ENCODE measurements around the gene IL7R. TPM values are rescaled to one million over a fixed set of nuclear protein-coding genes. Genes with fewer than 3 reads are reported as not detected.

The IL7R gene
- total and polyA plus RNA-seq, 2 of the 13 experiments (the other 11 are each of a cell fraction or from before 2014, with no cell fraction given): not detected

DNA sequence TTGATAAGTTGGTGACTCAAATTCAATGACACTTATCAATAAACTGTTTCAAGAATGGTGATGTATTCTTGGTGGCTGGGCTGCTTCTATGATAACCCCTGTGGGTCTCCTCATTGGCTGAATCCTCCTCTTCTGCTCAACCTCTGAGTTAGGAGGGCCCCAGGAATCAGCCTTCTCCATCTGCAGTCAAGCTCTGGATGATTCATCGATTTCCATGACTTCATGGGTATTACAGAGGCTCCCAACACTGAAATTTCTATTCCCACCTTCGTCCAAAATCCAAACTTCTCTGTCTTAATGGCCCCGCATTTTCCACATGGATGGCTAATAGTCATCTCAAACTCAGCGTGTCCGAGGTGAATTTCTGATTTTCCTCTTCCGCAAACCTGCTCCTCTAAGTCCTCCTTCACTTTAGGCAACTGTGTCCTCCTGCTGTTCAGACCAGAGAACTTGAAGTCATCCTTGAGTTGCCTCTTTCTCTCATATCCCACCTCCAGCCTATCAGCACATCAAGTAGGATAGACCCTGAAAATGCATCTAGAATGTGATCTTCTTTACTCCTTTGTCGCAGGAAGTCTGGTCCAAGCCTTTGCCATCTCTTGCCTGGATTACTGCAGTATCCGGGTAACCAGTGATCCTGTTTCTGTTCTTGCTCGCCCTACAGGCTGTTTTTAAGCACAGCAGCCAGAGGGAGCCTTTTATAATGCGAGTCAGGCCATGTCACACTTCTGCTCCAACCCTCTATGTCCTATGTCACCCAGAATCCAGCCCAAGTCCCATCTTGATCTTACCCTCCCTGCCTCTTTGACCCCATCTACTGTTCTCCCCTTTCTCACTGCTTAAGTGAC, 41.4 kb upstream of the IL7R start:
- no peaks in the 10 kb centered on the region for H3K36me3 ChIP-seq (replicated peaks in 1 of 2; ENCODE audit: control insufficient read depth in 1 of 2, insufficient read depth in 2 of 2, low read length in 2 of 2)
- ChIA-PET POLR2A (no interaction called here), CTCF (ENCODE audit: low intra/inter-chr PET ratio, low total read pairs) (interaction anchor here (1.6 kb wide), 1 partner anchor 38 kb away, joined by 7 read pairs; no protein-coding TSS in a partner anchor)
- H3K27me3 ChIP-seq (ENCODE audit: control insufficient read depth in 1 of 2, insufficient read depth in 2 of 2, low read length in 2 of 2): no peaks in the 10 kb centered on the region
- WGBS (ENCODE audit: low lambda C conversion rate): 26% methylated on average over 9 of the region's 10 CpGs
- TF ChIP-seq ZNF883 (CRISPR knock-in tag; IDR thresholded peaks at IDR 0.05; ENCODE audit: not compliant biosample characterization) (no peak), RORA (CRISPR knock-in tag; IDR thresholded peaks at IDR 0.05) (0 out of 2 replicates have a peak, but pooled peaks have one; percentile 36), ZFP36 (IDR thresholded peaks at IDR 0.05; ENCODE audit: borderline replicate concordance, low read depth, low read length, partially characterized antibody) (peak; percentile 11), KLF13 (CRISPR knock-in tag; IDR thresholded peaks at IDR 0.05) (no peak), STAG1 (CRISPR knock-in tag; IDR thresholded peaks at IDR 0.05) (peak; percentile 43), SMAD1 (CRISPR knock-in tag; IDR thresholded peaks at IDR 0.05; ENCODE audit: borderline replicate concordance, low read depth) (no peak), ZNF605 (CRISPR knock-in tag; IDR thresholded peaks at IDR 0.05) (no peak), ZNF773 (CRISPR knock-in tag; IDR thresholded peaks at IDR 0.05; ENCODE audit: borderline replicate concordance) (no peak), SMC3 (IDR thresholded peaks at IDR 0.05; ENCODE audit: low read length) (peak; percentile 31; the same call in 1 of the 2 replicates), SMAD3 (CRISPR knock-in tag; IDR thresholded peaks at IDR 0.05) (no peak), CBX1 (IDR thresholded peaks at IDR 0.05; ENCODE audit: low read depth) (no peak)
- TF ChIP-seq, protein P1, sequence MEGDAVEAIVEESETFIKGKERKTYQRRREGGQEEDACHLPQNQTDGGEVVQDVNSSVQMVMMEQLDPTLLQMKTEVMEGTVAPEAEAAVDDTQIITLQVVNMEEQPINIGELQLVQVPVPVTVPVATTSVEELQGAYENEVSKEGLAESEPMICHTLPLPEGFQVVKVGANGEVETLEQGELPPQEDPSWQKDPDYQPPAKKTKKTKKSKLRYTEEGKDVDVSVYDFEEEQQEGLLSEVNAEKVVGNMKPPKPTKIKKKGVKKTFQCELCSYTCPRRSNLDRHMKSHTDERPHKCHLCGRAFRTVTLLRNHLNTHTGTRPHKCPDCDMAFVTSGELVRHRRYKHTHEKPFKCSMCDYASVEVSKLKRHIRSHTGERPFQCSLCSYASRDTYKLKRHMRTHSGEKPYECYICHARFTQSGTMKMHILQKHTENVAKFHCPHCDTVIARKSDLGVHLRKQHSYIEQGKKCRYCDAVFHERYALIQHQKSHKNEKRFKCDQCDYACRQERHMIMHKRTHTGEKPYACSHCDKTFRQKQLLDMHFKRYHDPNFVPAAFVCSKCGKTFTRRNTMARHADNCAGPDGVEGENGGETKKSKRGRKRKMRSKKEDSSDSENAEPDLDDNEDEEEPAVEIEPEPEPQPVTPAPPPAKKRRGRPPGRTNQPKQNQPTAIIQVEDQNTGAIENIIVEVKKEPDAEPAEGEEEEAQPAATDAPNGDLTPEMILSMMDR (CRISPR knock-in tag; IDR thresholded peaks at IDR 0.05): peak; percentile 69
- DNase-seq (ENCODE audit: low spot score): peak; percentile 44
- ATAC-seq: peak; percentile 97
- FAIRE-seq: peak; percentile 64
- H3K9me3 ChIP-seq (ENCODE audit: low read length): no peaks in the 10 kb centered on the region
- H3K4me3 ChIP-seq (replicated peaks in 1 of 3; ENCODE audit: insufficient read depth in 1 of 3, low read depth in 2 of 3, low read length in 3 of 3): no peak overlapping the region
- H4K20me1 ChIP-seq (ENCODE audit: insufficient read depth, low read length): no peaks in the 10 kb centered on the region
- H3K4me2 ChIP-seq (ENCODE audit: low read depth, low read length): no peak overlapping the region
- H3K4me1 ChIP-seq (ENCODE audit: insufficient read depth, low read length): peaks cover 9% of the 10 kb centered on the region
- in situ Hi-C loops (cut with HindIII; ENCODE audit: extremely low pct_ligation_motif_present, low pct_unique_long_range_greater_than_20kb) (no loop called here), intact Hi-C loops (cut with micrococcal nuclease; ENCODE audit: unreplicated experiment) (loop anchor here (1.0 kb wide), 1 partner anchor 38 kb away; no protein-coding TSS in a partner anchor)
- H3K27ac ChIP-seq (ENCODE audit: extremely low read length, insufficient read depth, low read length): no peak overlapping the region
- H2AFZ ChIP-seq (ENCODE audit: low read length): no peak overlapping the region
- no peak overlapping the region for H3K9ac ChIP-seq (ENCODE audit: insufficient read depth, low read depth, low read length)
- no TSS peak for BruUV-seq (replicated peaks)
- no peaks in the 10 kb centered on the region for H3K79me2 ChIP-seq (ENCODE audit: insufficient read depth, low read length)

All from HepG2 (cell line).